GM12873 (cell line): Measurements from ENCODE around the gene MGRN1.

Experiments used
- CTCF ChIP-seq: IDR thresholded peaks from 2 replicates; pipeline ENCODE4 v1.5.1; 2012; ENCODE audit warnings: low read depth, mild to moderate bottlenecking, moderate library complexity, low read length, control low read depth; ENCODE audit not compliant: insufficient read depth; ENCODE audit errors: missing control alignments

Gene MGRN1

GRCh38 chr16:4718466-4718865 is 93.8 kb downstream of the MGRN1 start:
- no peak for TF ChIP-seq CTCF

- TF ChIP-seq CTCF: no peak
Observed at GRCh38 chr16:4723071-4723767, 98.6 kb downstream of the MGRN1 start.

- no peak for TF ChIP-seq CTCF
Observed at GRCh38 chr16:4724661-4725270, 100.1 kb downstream of the MGRN1 start.

DNA sequence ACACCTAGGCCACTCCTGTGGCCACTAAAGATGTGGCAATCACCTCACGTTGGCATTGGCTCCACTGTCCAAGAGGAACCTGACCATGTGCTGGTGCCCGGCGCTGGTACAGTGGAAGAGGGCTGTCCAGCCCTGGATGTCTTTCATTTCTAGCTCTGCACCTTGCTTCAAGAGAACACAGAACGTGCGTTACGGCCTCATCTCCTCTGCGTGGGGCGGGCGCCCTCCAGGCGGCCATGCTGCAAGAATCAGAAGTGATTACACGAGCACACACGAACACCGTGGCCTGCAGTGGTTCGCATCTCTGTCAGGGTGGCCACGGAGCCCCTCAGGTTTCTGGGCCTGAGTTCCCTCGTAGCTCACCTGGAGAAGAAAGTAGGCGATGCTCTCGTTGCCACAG is 102.0 kb downstream of the MGRN1 start:
- no peak for TF ChIP-seq CTCF

DNA sequence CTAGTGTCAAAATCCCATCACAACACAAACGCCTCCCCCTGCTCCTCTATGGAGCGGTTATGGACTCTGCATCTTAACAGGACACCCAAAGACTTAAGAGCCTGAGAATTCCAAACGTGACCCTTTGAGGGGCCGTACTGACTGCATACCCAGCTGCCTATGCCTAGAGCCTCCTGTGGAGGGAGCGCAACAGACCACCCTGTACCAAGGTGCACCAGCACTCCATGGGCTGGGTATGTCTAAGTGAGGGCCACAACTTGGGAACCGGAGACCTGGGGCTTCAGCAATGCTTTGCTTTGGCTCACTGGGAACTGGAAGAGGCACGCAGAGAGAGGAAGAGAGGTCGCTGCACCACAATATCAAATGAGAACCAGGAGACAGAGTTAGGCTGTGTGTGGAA is 104.0 kb downstream of the MGRN1 start:
- no peak for TF ChIP-seq CTCF

GRCh38 chr16:4729876-4730275 is 105.2 kb downstream of the MGRN1 start:
- no peak for TF ChIP-seq CTCF

DNA sequence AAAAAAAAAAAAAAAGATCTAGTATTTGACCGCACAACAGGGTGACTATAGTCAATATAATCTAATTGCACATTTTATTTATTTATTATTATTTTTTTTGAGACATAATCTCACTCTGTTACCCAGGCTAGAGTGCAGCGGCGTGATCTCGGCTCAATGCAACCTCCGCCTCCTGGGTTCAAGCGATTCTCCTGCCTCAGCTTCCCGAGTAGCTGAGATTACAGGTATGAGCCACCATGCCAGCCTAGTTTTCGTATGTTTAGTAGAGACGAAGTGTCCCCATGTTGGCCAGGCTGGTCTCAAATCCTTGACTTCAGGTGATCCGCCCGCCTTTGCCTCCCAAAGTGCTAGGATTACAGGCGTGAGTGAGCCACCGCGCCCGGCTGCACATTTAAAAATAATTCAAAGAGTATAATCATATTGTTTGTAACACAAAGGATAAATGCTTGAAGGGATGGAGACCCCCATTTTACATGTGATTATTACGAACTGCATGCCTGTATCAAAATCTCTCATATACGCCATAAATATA is 108.7 kb downstream of the MGRN1 start:
- no peak for TF ChIP-seq CTCF
